K562 (cell line): Measurements from ENCODE around the gene ICE2. TPM values are rescaled to one million over a fixed set of nuclear protein-coding genes. Genes with fewer than 3 reads are reported as not detected.
A peak's percentile ranks its signal among the peaks of the same experiment; 100 is the strongest.

Source experiments
- ARHGAP35 ChIP-seq: fragments of 450-650 bp; IDR thresholded peaks from 2 replicates; pipeline ENCODE4 v1.6.1; 2018; ENCODE audit not compliant: partially characterized antibody
- ARID2 ChIP-seq: fragments of 450-650 bp; IDR thresholded peaks from 2 replicates; pipeline ENCODE4 v1.6.1; 2017; ENCODE audit warnings: antibody characterized with exemption, mild to moderate bottlenecking
- C11orf30 ChIP-seq: fragments of 450-650 bp; IDR thresholded peaks from 2 replicates; pipeline ENCODE4 v1.6.1; 2016; ENCODE audit warnings: low read depth, mild to moderate bottlenecking
- CEBPB ChIP-seq: fragments of 450-650 bp; IDR thresholded peaks from 2 replicates; pipeline ENCODE4 v1.6.1; 2016; ENCODE audit warnings: missing genetic modification characterization, missing compliant biosample characterization
- FOSL1 ChIP-seq: fragments of 200-800 bp; sonication (Bioruptor generic); conservative IDR thresholded peaks from 2 replicates; pipeline ENCODE4 v1.6.1; 2016; ENCODE audit warnings: missing genetic modification characterization, missing compliant biosample characterization
- HNRNPH1 ChIP-seq: fragments of 200-400 bp; formaldehyde crosslinking; optimal IDR thresholded peaks from 2 replicates; pipeline ENCODE3; 2017; ENCODE audit warnings: low read depth, mild to moderate bottlenecking, low read length, moderate library complexity
- MAFG ChIP-seq: fragments of 450-650 bp; conservative IDR thresholded peaks from 2 replicates; pipeline ENCODE4 v1.6.1; 2016; ENCODE audit warnings: missing genetic modification characterization, missing compliant biosample characterization
- MTF1 ChIP-seq: fragments of 250-450 bp; sonication (Bioruptor Pico); IDR thresholded peaks from 2 replicates; pipeline ENCODE4 v1.9.0; 2021; ENCODE audit warnings: moderate library complexity, mild to moderate bottlenecking, inconsistent platforms, borderline replicate concordance
- NCOR1 ChIP-seq: fragments of 450-650 bp; IDR thresholded peaks from 2 replicates; pipeline ENCODE4 v1.6.1; 2016; ENCODE audit warnings: mild to moderate bottlenecking, moderate library complexity
- NFE2 ChIP-seq: IDR thresholded peaks from 2 replicates; pipeline ENCODE4 v1.6.1; 2014; ENCODE audit warnings: antibody characterized with exemption, low read depth
- NFRKB ChIP-seq: fragments of 450-650 bp; IDR thresholded peaks from 2 replicates; pipeline ENCODE4 v1.6.1; 2016; ENCODE audit warnings: low read depth
- NR2F6 ChIP-seq: fragments of 450-650 bp; formaldehyde crosslinking; IDR thresholded peaks from 2 replicates; pipeline ENCODE4 v1.4.0; 2020; ENCODE audit warnings: mild to moderate bottlenecking
- POU5F1 ChIP-seq: fragments of 150-350 bp; IDR thresholded peaks from 2 replicates; pipeline ENCODE4 v1.6.1; 2014; ENCODE audit warnings: borderline replicate concordance, low read length, low read depth, mild to moderate bottlenecking; ENCODE audit not compliant: partially characterized antibody
- STAT5B ChIP-seq: fragments of 250-450 bp; sonication (Bioruptor Pico); IDR thresholded peaks from 2 replicates; pipeline ENCODE4 v1.8.0; 2021; ENCODE audit warnings: mild to moderate bottlenecking, inconsistent platforms
- TCF7 ChIP-seq: sonication (generic); IDR thresholded peaks from 2 replicates; pipeline ENCODE4 v1.6.1; 2016; ENCODE audit warnings: antibody characterized with exemption, borderline replicate concordance
- polyA plus RNA-seq, 8 experiments: library from polyadenylated mRNA; depleted of rRNA in 4 of 8; stranded (reverse) in 5 of 8; unstranded in 3 of 8; fragments of >200 nt; fragmentation: Nextera tagmentation in 2 of 8; fragmentation: Illumina TruSeq in 1 of 8; extraction: Ambion mirVana in 2 of 8; extraction: Trizol in 1 of 8; gene quantifications; 2 replicates each; pipeline versions ENCODE4 v1.2.1 to v1.2.3, GENCODE V29; 2011 to 2014; ENCODE audit warnings: inconsistent platforms in 1 of 8, missing spikeins in 1 of 8
- total RNA-seq, 7 experiments: library from RNA; depleted of rRNA in 6 of 7; stranded (reverse); fragments of >200 nt in 6 of 7; fragmentation: Illumina TruSeq in 2 of 7; extraction: Trizol in 2 of 7; gene quantifications; 2 replicates each; pipeline versions ENCODE4 v1.2.1 to v1.2.3, GENCODE V29; 2011 to 2021; ENCODE audit warnings: low replicate concordance in 1 of 7
- TF ChIP-seq, protein P1 (sequence below), 2 experiments: fragments of 200-800 bp in 1 of 2; sonication (Bioruptor generic) in 1 of 2; sonication (generic) in 1 of 2; formaldehyde crosslinking in 1 of 2; IDR thresholded peaks in 1 of 2; conservative IDR thresholded peaks in 1 of 2; 2 replicates each; pipeline versions ENCODE4 v1.5.0 to v1.6.1; 2016 to 2020; ENCODE audit warnings: missing compliant biosample characterization in 1 of 2, missing genetic modification characterization in 1 of 2, missing genetic modification reagents in 1 of 2
- TF ChIP-seq, protein P2 (sequence below): fragments of 200-800 bp; sonication (Bioruptor generic); IDR thresholded peaks from 2 replicates; pipeline ENCODE4 v1.6.1; 2017; ENCODE audit warnings: missing genetic modification characterization, missing compliant biosample characterization
- TF ChIP-seq, protein P3 (sequence below), 2 experiments: fragments of 450-650 bp; IDR thresholded peaks; 2 replicates each; pipeline ENCODE4 v1.6.1; 2016
- TF ChIP-seq, protein P4 (sequence below): sonication (generic); formaldehyde crosslinking; IDR thresholded peaks from 2 replicates; pipeline ENCODE4 v1.8.1; 2022; ENCODE audit warnings: missing genetic modification reagents

Gene ICE2
- total and polyA plus RNA-seq, 9 of the 15 experiments (the other 6 are each of a cell fraction or from before 2014, with no cell fraction given) = 21.8 to 87.9 (median 58.1) TPM

DNA sequence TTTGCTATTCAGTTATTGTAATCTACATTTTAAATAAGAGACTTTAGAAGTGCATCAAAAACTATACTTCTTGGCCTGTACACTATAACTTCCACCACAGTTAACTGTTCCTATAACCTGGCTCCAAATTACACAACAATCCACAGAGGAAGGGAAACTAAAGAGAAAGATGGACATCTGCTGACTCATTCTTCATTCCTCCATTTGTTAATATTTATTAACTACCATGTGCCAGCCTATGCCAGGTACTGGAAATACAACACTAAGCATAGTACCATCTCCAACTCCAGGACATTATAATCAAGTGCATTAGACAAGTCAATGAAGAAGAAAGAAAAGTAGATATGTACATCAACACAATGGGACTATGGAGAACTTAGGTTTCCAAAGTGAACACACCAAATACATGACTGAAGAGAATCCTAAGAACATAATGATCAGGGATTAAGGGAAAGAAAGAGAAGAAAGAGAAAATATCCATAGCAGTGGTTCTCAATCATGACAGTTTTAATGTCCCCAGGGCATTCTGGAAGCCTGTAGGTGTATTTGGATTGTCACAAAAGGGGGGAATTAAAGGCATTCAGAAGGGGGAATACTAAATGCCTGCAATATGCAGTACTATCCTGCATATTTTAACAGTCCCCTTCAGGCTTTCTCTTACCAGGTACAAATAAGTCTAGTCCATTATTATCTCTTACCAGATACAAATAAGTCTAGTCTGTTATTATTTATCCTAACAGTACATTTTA is 8.9 kb downstream of the ICE2 start (continued):
- TF ChIP-seq, protein P1, sequence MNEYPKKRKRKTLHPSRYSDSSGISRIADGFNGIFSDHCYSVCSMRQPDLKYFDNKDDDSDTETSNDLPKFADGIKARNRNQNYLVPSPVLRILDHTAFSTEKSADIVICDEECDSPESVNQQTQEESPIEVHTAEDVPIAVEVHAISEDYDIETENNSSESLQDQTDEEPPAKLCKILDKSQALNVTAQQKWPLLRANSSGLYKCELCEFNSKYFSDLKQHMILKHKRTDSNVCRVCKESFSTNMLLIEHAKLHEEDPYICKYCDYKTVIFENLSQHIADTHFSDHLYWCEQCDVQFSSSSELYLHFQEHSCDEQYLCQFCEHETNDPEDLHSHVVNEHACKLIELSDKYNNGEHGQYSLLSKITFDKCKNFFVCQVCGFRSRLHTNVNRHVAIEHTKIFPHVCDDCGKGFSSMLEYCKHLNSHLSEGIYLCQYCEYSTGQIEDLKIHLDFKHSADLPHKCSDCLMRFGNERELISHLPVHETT (CRISPR knock-in tag; conservative IDR thresholded peaks at IDR 0.05 in 1 of 2, IDR thresholded peaks at IDR 0.05 in 1 of 2) = no peak
- TF ChIP-seq MAFG (tag) (peak; percentile 39; the same call in 1 of the 2 replicates), POU5F1 (no peak), NR2F6 (CRISPR knock-in tag) (no peak), ARHGAP35 (no peak), HNRNPH1 (no peak), MTF1 (CRISPR knock-in tag) (no peak), FOSL1 (tag) (no peak), CEBPB (tag) (peak; percentile 14; the same call in 1 of the 2 replicates), NFE2 (peak; percentile 54; the same call in 1 of the 2 replicates), NFRKB (no peak), C11orf30 (peak; percentile 20; the same call in 1 of the 2 replicates), ARID2 (no peak), NCOR1 (no peak), TCF7 (no peak), STAT5B (CRISPR knock-in tag) (no peak)
- TF ChIP-seq, protein P2, sequence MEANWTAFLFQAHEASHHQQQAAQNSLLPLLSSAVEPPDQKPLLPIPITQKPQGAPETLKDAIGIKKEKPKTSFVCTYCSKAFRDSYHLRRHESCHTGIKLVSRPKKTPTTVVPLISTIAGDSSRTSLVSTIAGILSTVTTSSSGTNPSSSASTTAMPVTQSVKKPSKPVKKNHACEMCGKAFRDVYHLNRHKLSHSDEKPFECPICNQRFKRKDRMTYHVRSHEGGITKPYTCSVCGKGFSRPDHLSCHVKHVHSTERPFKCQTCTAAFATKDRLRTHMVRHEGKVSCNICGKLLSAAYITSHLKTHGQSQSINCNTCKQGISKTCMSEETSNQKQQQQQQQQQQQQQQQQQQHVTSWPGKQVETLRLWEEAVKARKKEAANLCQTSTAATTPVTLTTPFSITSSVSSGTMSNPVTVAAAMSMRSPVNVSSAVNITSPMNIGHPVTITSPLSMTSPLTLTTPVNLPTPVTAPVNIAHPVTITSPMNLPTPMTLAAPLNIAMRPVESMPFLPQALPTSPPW = no peak
- TF ChIP-seq, protein P3, sequence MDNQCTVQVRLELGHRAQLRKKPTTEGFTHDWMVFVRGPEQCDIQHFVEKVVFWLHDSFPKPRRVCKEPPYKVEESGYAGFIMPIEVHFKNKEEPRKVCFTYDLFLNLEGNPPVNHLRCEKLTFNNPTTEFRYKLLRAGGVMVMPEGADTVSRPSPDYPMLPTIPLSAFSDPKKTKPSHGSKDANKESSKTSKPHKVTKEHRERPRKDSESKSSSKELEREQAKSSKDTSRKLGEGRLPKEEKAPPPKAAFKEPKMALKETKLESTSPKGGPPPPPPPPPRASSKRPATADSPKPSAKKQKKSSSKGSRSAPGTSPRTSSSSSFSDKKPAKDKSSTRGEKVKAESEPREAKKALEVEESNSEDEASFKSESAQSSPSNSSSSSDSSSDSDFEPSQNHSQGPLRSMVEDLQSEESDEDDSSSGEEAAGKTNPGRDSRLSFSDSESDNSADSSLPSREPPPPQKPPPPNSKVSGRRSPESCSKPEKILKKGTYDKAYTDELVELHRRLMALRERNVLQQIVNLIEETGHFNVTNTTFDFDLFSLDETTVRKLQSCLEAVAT (IDR thresholded peaks at IDR 0.05) = no peak
- TF ChIP-seq, protein P4, sequence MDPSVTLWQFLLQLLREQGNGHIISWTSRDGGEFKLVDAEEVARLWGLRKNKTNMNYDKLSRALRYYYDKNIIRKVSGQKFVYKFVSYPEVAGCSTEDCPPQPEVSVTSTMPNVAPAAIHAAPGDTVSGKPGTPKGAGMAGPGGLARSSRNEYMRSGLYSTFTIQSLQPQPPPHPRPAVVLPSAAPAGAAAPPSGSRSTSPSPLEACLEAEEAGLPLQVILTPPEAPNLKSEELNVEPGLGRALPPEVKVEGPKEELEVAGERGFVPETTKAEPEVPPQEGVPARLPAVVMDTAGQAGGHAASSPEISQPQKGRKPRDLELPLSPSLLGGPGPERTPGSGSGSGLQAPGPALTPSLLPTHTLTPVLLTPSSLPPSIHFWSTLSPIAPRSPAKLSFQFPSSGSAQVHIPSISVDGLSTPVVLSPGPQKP (CRISPR knock-in tag) = no peak
